ENCODE measurements around the gene FAM89A. TPM values are rescaled to one million over a fixed set of nuclear protein-coding genes. Genes with fewer than 3 reads are reported as not detected.

Gene FAM89A
- total and polyA plus RNA-seq, 2 of the 8 experiments (the other 6 are each of a cell fraction or from before 2014, with no cell fraction given), result 2.1 to 2.2 TPM

- no peaks in the 10 kb centered on the region for H3K79me1 ChIP-seq (ENCODE audit: low read depth, low read length)
- H2AK5ac ChIP-seq (ENCODE audit: low read depth, low read length), result no peak overlapping the region
- H2BK20ac ChIP-seq (ENCODE audit: low read length), result no peak overlapping the region
- no peak overlapping the region for H4K91ac ChIP-seq (replicated peaks; ENCODE audit: insufficient read length, low read length)
- H4K5ac ChIP-seq (ENCODE audit: insufficient read length, low read depth, low read length), result no peak overlapping the region
- H3K27ac ChIP-seq (ENCODE audit: low read depth, low read length), result no peak overlapping the region
- no peak overlapping the region for H3K14ac ChIP-seq (ENCODE audit: insufficient read length)
- H3K4me2 ChIP-seq (ENCODE audit: insufficient read depth in 1 of 2, low read depth in 2 of 2, low read length in 2 of 2), result no peak overlapping the region
- H3K9ac ChIP-seq (replicated peaks in 1 of 4; ENCODE audit: extremely low read depth in 1 of 4, low read depth in 3 of 4, low read length in 3 of 4), result no peak overlapping the region
- H2BK120ac ChIP-seq (replicated peaks; ENCODE audit: low read depth, low read length), result no peak overlapping the region
- no peak overlapping the region for H4K8ac ChIP-seq (ENCODE audit: extremely low read depth, insufficient read depth, low read length)
- H3K27me3 ChIP-seq (replicated peaks in 1 of 4; ENCODE audit: control insufficient read depth in 3 of 4, extremely low read depth in 1 of 4, insufficient read depth in 3 of 4, low read length in 3 of 4), result no peaks in the 10 kb centered on the region
- no peak overlapping the region for H2AFZ ChIP-seq (ENCODE audit: low read length)
- FAIRE-seq (no peak), DNase-seq (ENCODE audit: low read depth in 1 of 2, low spot score in 2 of 2) (no peak)
- POLR2A ChIA-PET (ENCODE audit: partially characterized antibody), result no interaction called here
- WGBS, 2 experiments (ENCODE audit: extremely low coverage in 1 of 2, insufficient coverage in 1 of 2, insufficient read length in 1 of 2, insufficient replicate concordance in 2 of 2, low coverage in 1 of 2, low lambda C conversion rate in 2 of 2, missing lambda C conversion rate in 1 of 2), result 92% methylated on average over 3 of the region's 3 CpGs; no CpG with 5 or more reads in 1 of the 2 experiments
- no peaks in the 10 kb centered on the region for H4K20me1 ChIP-seq (replicated peaks in 1 of 2; ENCODE audit: control insufficient read depth in 1 of 2, insufficient read depth in 2 of 2, low read length in 2 of 2)
- no peak overlapping the region for H2BK15ac ChIP-seq (ENCODE audit: low read length)
- no peaks in the 10 kb centered on the region for H3K4me1 ChIP-seq (replicated peaks in 1 of 4; ENCODE audit: control insufficient read depth in 3 of 4, insufficient read depth in 4 of 4, low read length in 3 of 4)
- H3K23me2 ChIP-seq (ENCODE audit: low read depth, low read length), result no peaks in the 10 kb centered on the region
- H2BK12ac ChIP-seq (ENCODE audit: low read depth, low read length), result no peak overlapping the region
- no peaks in the 10 kb centered on the region; a peak in 1 of 4 replicates for H3K9me3 ChIP-seq (ENCODE audit: insufficient read depth in 2 of 2, low read depth in 1 of 2, low read length in 1 of 2)
- no peak for TF ChIP-seq TEAD4 (IDR thresholded peaks at IDR 0.05; ENCODE audit: low read depth, low read length)
- TF ChIP-seq RAD21 (IDR thresholded peaks at IDR 0.05 in 1 of 2, conservative IDR thresholded peaks at IDR 0.05 in 1 of 2; ENCODE audit: low read depth in 2 of 2, low read length in 2 of 2), result peak in 1 of 2 experiments; percentile 16; a peak in 1 of 4 replicates
- TF ChIP-seq NRF1 (IDR thresholded peaks at IDR 0.05; ENCODE audit: low read depth, low read length), result no peak
- TF ChIP-seq SIRT6 (IDR thresholded peaks at IDR 0.05; ENCODE audit: low read length), result no peak
- TF ChIP-seq SP2 (IDR thresholded peaks at IDR 0.05; ENCODE audit: low read length), result no peak
- TF ChIP-seq, protein P1, sequence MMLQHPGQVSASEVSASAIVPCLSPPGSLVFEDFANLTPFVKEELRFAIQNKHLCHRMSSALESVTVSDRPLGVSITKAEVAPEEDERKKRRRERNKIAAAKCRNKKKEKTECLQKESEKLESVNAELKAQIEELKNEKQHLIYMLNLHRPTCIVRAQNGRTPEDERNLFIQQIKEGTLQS (IDR thresholded peaks at IDR 0.05; ENCODE audit: insufficient read depth, low read depth, low read length), result no peak
- TF ChIP-seq EGR1 (IDR thresholded peaks at IDR 0.05; ENCODE audit: borderline replicate concordance, low read depth, low read length), result no peak
- no peak overlapping the region for H3K56ac ChIP-seq (replicated peaks; ENCODE audit: insufficient read length, low read depth, low read length)
- no peak overlapping the region for H3K18ac ChIP-seq (ENCODE audit: extremely low read depth, low read length)
- H3K36me3 ChIP-seq (ENCODE audit: control insufficient read depth in 2 of 4, insufficient read depth in 4 of 4, low read length in 3 of 4), result no peaks in the 10 kb centered on the region
- H3K79me2 ChIP-seq (ENCODE audit: control insufficient read depth in 1 of 2, insufficient read depth in 2 of 2, low read length in 2 of 2), result no peaks in the 10 kb centered on the region
- no peak overlapping the region for H3K4me3 ChIP-seq (ENCODE audit: extremely low read depth in 1 of 4, insufficient read depth in 2 of 4, low read depth in 3 of 4, low read length in 4 of 4)
- no peak overlapping the region for H3K23ac ChIP-seq (ENCODE audit: insufficient read length)
- H2BK5ac ChIP-seq (ENCODE audit: low read depth, low read length), result no peak overlapping the region
- CTCF ChIA-PET (ENCODE audit: partially characterized antibody), result interaction anchor here (1.2 to 1.3 kb wide), 2 partner anchors 19 to 155 kb away, joined by 3 read pairs; no protein-coding TSS in a partner anchor
- H3K4ac ChIP-seq (replicated peaks; ENCODE audit: insufficient read length, low read depth, low read length), result no peak overlapping the region
Measured at GRCh38 chr1:231057410-231057809, 17.4 kb upstream of the FAM89A start.
